Measurements from ENCODE around the gene ASB16. TPM values are rescaled to one million over a fixed set of nuclear protein-coding genes. Genes with fewer than 3 reads are reported as not detected.

Gene ASB16
- polyA plus RNA-seq, 1 of the 3 experiments (the other 2 are of a cell fraction) = not detected

DNA sequence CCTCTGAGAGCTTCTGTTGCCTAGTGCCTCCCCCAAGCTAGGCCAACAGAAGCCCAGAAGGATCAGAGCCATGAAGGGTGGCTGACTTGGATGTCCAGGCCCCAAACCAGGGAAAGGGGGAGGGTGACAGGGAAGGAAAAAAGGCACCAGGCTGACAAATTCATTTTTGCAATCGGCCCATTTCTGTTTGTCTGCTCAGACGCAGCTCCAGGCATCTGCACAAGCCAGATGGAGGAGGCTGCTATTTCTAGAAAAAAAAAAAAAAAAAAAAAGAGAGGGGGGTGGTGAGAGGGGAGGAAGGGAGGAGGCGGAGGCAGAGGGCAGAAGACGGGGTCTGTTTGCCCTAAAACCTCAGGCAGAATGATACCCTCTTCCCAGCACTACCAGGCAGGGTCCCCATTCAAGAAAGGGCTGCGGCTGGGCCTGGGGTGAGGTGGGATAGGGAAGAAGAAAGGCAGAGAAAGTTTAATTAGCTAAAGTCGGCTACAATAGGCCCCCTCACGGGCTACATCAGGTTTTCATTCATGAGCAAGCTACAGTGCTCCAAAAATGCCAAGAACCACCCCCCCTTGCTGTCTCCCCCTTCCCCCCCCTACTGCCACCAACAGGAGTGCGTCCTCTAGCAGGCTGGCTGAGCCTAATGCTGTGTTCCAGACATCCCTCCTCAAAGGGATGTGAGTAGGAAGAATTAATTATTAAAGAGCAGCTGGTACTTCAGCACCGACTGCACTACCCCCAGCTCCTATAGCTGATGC, 49.5 kb upstream of the ASB16 start:
- DNase-seq = peak; percentile 58
- peaks cover 19% of the 10 kb centered on the region; the same call in 1 of the 2 replicates for H3K79me2 ChIP-seq (ENCODE audit: insufficient read depth)
- H2AFZ ChIP-seq (ENCODE audit: low read depth) = no peak overlapping the region
- peaks cover 26% of the 10 kb centered on the region; the same call in 1 of the 2 replicates for H4K20me1 ChIP-seq (ENCODE audit: insufficient read depth)
- H3K27me3 ChIP-seq (ENCODE audit: insufficient read depth) = no peaks in the 10 kb centered on the region
- H3F3A ChIP-seq (replicated peaks; ENCODE audit: insufficient read depth) = peaks cover 7% of the 10 kb centered on the region
- no peaks in the 10 kb centered on the region for H3K9me3 ChIP-seq
- H3K4me2 ChIP-seq = peak overlapping the region; percentile 97; the same call in 1 of the 2 replicates
- H3K4me1 ChIP-seq (ENCODE audit: control insufficient read depth in 1 of 2, insufficient read depth in 2 of 2, low read depth in 1 of 2, low read length in 1 of 2) = peaks cover 4 to 26% of the 10 kb centered on the region in 2 experiments; a peak in 2 of 4 replicates
- H3K36me3 ChIP-seq (replicated peaks in 1 of 2; ENCODE audit: control insufficient read depth in 1 of 2, insufficient read depth in 2 of 2, low read length in 1 of 2) = no peaks in the 10 kb centered on the region
- CTCF ChIA-PET = interaction anchor here (0.6 to 1.9 kb wide), 7 partner anchors 9 to 70 kb away, joined by 3 to 7 read pairs (median 3); no protein-coding TSS in a partner anchor
- POLR2A ChIA-PET = interaction anchor here (1.0 kb wide), 1 partner anchor 10 kb away, joined by 7 read pairs; no protein-coding TSS in a partner anchor
- TF ChIP-seq EP300 (IDR thresholded peaks at IDR 0.05; ENCODE audit: borderline replicate concordance in 1 of 2, low read depth in 1 of 2, low read length in 1 of 2) (no peak), EZH2phosphoT487 (IDR thresholded peaks at IDR 0.05; ENCODE audit: borderline replicate concordance, low read depth) (no peak), MEF2A (IDR thresholded peaks at IDR 0.05; ENCODE audit: borderline replicate concordance, low read depth) (no peak), POLR2AphosphoS5 (IDR thresholded peaks at IDR 0.05; ENCODE audit: low read depth, low read length) (no peak), RAD21 (IDR thresholded peaks at IDR 0.05; ENCODE audit: low read length) (no peak), GABPA (IDR thresholded peaks at IDR 0.05; ENCODE audit: low read depth) (no peak), TAF1 (IDR thresholded peaks at IDR 0.05; ENCODE audit: borderline replicate concordance, low read depth, low read length) (no peak), FOXM1 (IDR thresholded peaks at IDR 0.05; ENCODE audit: low read depth) (no peak)
- TF ChIP-seq, protein P1, sequence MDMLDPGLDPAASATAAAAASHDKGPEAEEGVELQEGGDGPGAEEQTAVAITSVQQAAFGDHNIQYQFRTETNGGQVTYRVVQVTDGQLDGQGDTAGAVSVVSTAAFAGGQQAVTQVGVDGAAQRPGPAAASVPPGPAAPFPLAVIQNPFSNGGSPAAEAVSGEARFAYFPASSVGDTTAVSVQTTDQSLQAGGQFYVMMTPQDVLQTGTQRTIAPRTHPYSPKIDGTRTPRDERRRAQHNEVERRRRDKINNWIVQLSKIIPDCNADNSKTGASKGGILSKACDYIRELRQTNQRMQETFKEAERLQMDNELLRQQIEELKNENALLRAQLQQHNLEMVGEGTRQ (IDR thresholded peaks at IDR 0.05; ENCODE audit: borderline replicate concordance, low read depth, low read length) = no peak
- peak overlapping the region in 1 of 2 experiments; percentile 59; a peak in 1 of 4 replicates for H3K27ac ChIP-seq (ENCODE audit: low read depth in 2 of 2, low read length in 1 of 2)
- peak overlapping the region in 1 of 2 experiments; percentile 12; a peak in 1 of 4 replicates for H3K4me3 ChIP-seq (ENCODE audit: low read depth in 2 of 2, low read length in 1 of 2)
- no peak overlapping the region for H3K9ac ChIP-seq
- no peaks in the 10 kb centered on the region for H3K9me2 ChIP-seq
- 62% methylated on average over 9 of the region's 9 CpGs for WGBS (ENCODE audit: low lambda C conversion rate)

DNA sequence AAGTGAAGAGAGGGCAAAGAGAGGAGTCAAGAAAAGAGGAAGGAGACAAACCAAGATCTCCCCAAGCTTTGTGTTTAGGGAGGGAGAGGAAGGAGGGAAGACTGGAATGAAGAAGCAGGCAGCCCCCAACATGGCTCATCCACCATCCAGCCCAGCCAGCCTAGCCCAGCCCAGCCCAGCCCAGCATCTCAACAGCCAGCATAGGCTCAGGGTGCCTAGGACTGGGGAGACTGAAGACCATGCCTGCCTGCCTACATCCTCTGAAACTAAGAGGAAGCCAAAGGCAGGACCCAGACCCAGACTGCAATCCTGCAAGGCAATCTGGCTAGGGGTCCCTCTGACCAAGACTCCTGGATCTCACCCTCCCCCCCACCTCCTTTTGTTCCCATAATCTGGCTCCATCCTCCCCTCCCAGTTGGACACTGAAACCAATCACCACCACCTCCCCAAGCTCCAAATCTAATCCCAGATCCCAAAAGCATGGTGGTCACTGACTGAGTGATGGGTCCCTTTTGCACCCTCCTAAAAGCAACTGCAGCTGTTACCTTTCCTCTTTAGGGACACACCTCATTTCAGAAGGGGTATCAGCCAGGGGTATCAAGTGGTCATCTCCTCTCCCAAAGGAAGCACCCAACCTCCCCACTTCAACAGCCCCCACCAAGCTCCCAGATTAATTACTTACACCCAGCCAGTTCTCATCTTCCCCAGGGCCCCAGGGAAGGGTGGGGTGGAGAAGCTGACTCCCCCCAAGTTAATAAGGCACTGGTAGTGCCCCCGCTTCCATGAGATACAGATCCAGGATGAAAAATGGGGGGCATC, 48.3 kb upstream of the ASB16 start:
- CTCF ChIA-PET = interaction anchor here (0.6 to 2.6 kb wide), 8 partner anchors 10 to 223 kb away, joined by 3 to 15 read pairs (median 6); partner anchors contain the start of gene GRN
- peak overlapping the region; percentile 88 for H3K9ac ChIP-seq
- H3K27me3 ChIP-seq (ENCODE audit: insufficient read depth) = no peaks in the 10 kb centered on the region

More for the DNA sequence above, 48.3 kb upstream of the ASB16 start:
- Histone ChIP-seq H2AFZ (ENCODE audit: low read depth) (no peak overlapping the region; the same call in 1 of the 2 replicates), H3K9me2 (no peaks in the 10 kb centered on the region), H3K4me1 (ENCODE audit: control insufficient read depth in 1 of 2, insufficient read depth in 2 of 2, low read depth in 1 of 2, low read length in 1 of 2) (peaks cover 4 to 26% of the 10 kb centered on the region in 2 experiments; a peak in 2 of 4 replicates), H4K20me1 (ENCODE audit: insufficient read depth) (peaks cover 20% of the 10 kb centered on the region; the same call in 1 of the 2 replicates), H3K4me2 (peak overlapping the region; percentile 97), H3K79me2 (ENCODE audit: insufficient read depth) (peaks cover 19% of the 10 kb centered on the region; the same call in 1 of the 2 replicates), H3F3A (replicated peaks; ENCODE audit: insufficient read depth) (peaks cover 7% of the 10 kb centered on the region), H3K9me3 (no peaks in the 10 kb centered on the region), H3K36me3 (replicated peaks in 1 of 2; ENCODE audit: control insufficient read depth in 1 of 2, insufficient read depth in 2 of 2, low read length in 1 of 2) (no peaks in the 10 kb centered on the region), H3K4me3 (ENCODE audit: low read depth in 2 of 2, low read length in 1 of 2) (peak overlapping the region; percentile 72 to 78), H3K27ac (ENCODE audit: low read depth in 2 of 2, low read length in 1 of 2) (peak overlapping the region in 1 of 2 experiments; percentile 4; a peak in 1 of 4 replicates)
- WGBS (ENCODE audit: low lambda C conversion rate) = 15% methylated on average over 1 of the region's 1 CpG
- POLR2A ChIA-PET = interaction anchor here (1.0 to 2.2 kb wide), 2 partner anchors 11 to 56 kb away, joined by 7 to 8 read pairs; partner anchors contain the start of gene LSM12
- no peak for TF ChIP-seq NRF1 (IDR thresholded peaks at IDR 0.05; ENCODE audit: low read depth, low read length)
- no peak for TF ChIP-seq FOSL2 (IDR thresholded peaks at IDR 0.05; ENCODE audit: borderline replicate concordance, low read depth)
- no peak for TF ChIP-seq GATA2 (CRISPR knock-in tag; IDR thresholded peaks at IDR 0.05)
- TF ChIP-seq YY1 (IDR thresholded peaks at IDR 0.05; ENCODE audit: low read depth) = no peak
- no peak for TF ChIP-seq FOXJ3 (CRISPR knock-in tag; IDR thresholded peaks at IDR 0.05)
- TF ChIP-seq EZH2phosphoT487 (IDR thresholded peaks at IDR 0.05; ENCODE audit: borderline replicate concordance, low read depth) = no peak
- no peak for TF ChIP-seq GABPA (IDR thresholded peaks at IDR 0.05; ENCODE audit: low read depth)
- TF ChIP-seq FOXM1 (IDR thresholded peaks at IDR 0.05; ENCODE audit: low read depth) = no peak
- TF ChIP-seq TEAD4 (IDR thresholded peaks at IDR 0.05; ENCODE audit: borderline replicate concordance, insufficient read depth) = no peak
- no peak for TF ChIP-seq TAF1 (IDR thresholded peaks at IDR 0.05; ENCODE audit: borderline replicate concordance, low read depth, low read length)
- TF ChIP-seq SIN3A (IDR thresholded peaks at IDR 0.05; ENCODE audit: borderline replicate concordance, low read depth, low read length) = no peak
- no peak for TF ChIP-seq SMC3 (IDR thresholded peaks at IDR 0.05; ENCODE audit: low read depth, low read length)
- TF ChIP-seq TCF12 (IDR thresholded peaks at IDR 0.05) = no peak
- TF ChIP-seq, protein P2, sequence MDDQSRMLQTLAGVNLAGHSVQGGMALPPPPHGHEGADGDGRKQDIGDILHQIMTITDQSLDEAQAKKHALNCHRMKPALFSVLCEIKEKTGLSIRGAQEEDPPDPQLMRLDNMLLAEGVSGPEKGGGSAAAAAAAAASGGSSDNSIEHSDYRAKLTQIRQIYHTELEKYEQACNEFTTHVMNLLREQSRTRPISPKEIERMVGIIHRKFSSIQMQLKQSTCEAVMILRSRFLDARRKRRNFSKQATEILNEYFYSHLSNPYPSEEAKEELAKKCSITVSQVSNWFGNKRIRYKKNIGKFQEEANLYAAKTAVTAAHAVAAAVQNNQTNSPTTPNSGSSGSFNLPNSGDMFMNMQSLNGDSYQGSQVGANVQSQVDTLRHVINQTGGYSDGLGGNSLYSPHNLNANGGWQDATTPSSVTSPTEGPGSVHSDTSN (IDR thresholded peaks at IDR 0.05) = no peak
- DNase-seq = no peak

Measured in SK-N-SH (cell line).